HepG2 (cell line): ENCODE results near the gene SEMA3B. TPM values are rescaled to one million over a fixed set of nuclear protein-coding genes. Genes with fewer than 3 reads are reported as not detected.

Source experiments
- AHR ChIP-seq: IDR thresholded peaks from 2 replicates; pipeline ENCODE4 v1.6.1; 2018; ENCODE audit warnings: missing genetic modification reagents, missing compliant biosample characterization
- BRCA1 ChIP-seq: sonication (generic); formaldehyde crosslinking; IDR thresholded peaks from 2 replicates; pipeline ENCODE4 v1.4.0; 2020; ENCODE audit warnings: missing genetic modification reagents
- CCAR2 ChIP-seq: fragments of 200-400 bp; formaldehyde crosslinking; optimal IDR thresholded peaks from 2 replicates; pipeline ENCODE3; 2018; ENCODE audit warnings: low read depth, mild to moderate bottlenecking, low read length, moderate library complexity
- GMEB1 ChIP-seq: sonication (generic); formaldehyde crosslinking; IDR thresholded peaks from 2 replicates; pipeline ENCODE4 v1.5.1; 2020; ENCODE audit warnings: missing genetic modification reagents, mild to moderate bottlenecking, borderline replicate concordance
- HOMEZ ChIP-seq: IDR thresholded peaks from 2 replicates; pipeline ENCODE4 v1.6.1; 2016; ENCODE audit warnings: low read depth
- MTA3 ChIP-seq: sonication (generic); formaldehyde crosslinking; IDR thresholded peaks from 2 replicates; pipeline ENCODE4 v1.4.0; 2020; ENCODE audit warnings: missing genetic modification reagents
- NFYC ChIP-seq: IDR thresholded peaks from 2 replicates; pipeline ENCODE4 v1.6.1; 2016; ENCODE audit warnings: missing genetic modification reagents, missing compliant biosample characterization
- SP5 ChIP-seq: IDR thresholded peaks from 2 replicates; pipeline ENCODE4 v1.6.1; 2016; ENCODE audit warnings: low read depth, borderline replicate concordance
- SRF ChIP-seq: IDR thresholded peaks from 2 replicates; pipeline ENCODE4 v1.6.1; 2011; ENCODE audit warnings: mild to moderate bottlenecking, low read depth, low read length, moderate library complexity
- TCF7 ChIP-seq: sonication (generic); IDR thresholded peaks from 2 replicates; pipeline ENCODE4 v1.6.1; 2016; ENCODE audit warnings: antibody characterized with exemption, low read depth
- TEAD2 ChIP-seq: sonication (generic); formaldehyde crosslinking; IDR thresholded peaks from 2 replicates; pipeline ENCODE4 v1.9.0; 2021; ENCODE audit warnings: missing genetic modification reagents
- TFAP4 ChIP-seq: sonication (generic); IDR thresholded peaks from 2 replicates; pipeline ENCODE4 v1.6.1; 2016; ENCODE audit warnings: low read depth, borderline replicate concordance
- THYN1 ChIP-seq: sonication (generic); formaldehyde crosslinking; IDR thresholded peaks from 2 replicates; pipeline ENCODE4 v1.8.1; 2023; ENCODE audit warnings: low read depth, mild to moderate bottlenecking, moderate library complexity, missing genetic modification reagents, borderline replicate concordance
- TMF1 ChIP-seq: sonication (generic); formaldehyde crosslinking; IDR thresholded peaks from 2 replicates; pipeline ENCODE4 v1.8.1; 2022; ENCODE audit warnings: low read depth, missing genetic modification reagents
- YY1 ChIP-seq: IDR thresholded peaks from 2 replicates; pipeline ENCODE4 v1.6.1; 2011; ENCODE audit warnings: low read length, low read depth, moderate library complexity, mild to moderate bottlenecking; ENCODE audit not compliant: insufficient read depth, insufficient replicate concordance
- polyA plus RNA-seq, 8 experiments: library from polyadenylated mRNA; depleted of rRNA in 3 of 8; stranded (reverse) in 7 of 8; unstranded in 1 of 8; fragments of >200 nt; fragmentation: Illumina TruSeq in 4 of 8; extraction: Trizol in 4 of 8; gene quantifications; 2 replicates each; pipeline versions ENCODE4 v1.2.1 to v1.2.3, GENCODE V29; 2011 to 2016; ENCODE audit warnings: low read depth in 4 of 8, missing spikeins in 1 of 8, mixed read lengths in 1 of 8; ENCODE audit not compliant: insufficient read depth in 1 of 8
- total RNA-seq, 5 experiments: library from RNA; depleted of rRNA; stranded (reverse); fragments of >200 nt; fragmentation: Illumina TruSeq; extraction: Trizol; gene quantifications; 2 replicates each; pipeline ENCODE4 v1.2.3, GENCODE V29; 2016; ENCODE audit warnings: low read depth in 1 of 5

Gene SEMA3B
- total and polyA plus RNA-seq, 2 of the 13 experiments (the other 11 are each of a cell fraction or from before 2014, with no cell fraction given), result 93.2 to 158 TPM

DNA sequence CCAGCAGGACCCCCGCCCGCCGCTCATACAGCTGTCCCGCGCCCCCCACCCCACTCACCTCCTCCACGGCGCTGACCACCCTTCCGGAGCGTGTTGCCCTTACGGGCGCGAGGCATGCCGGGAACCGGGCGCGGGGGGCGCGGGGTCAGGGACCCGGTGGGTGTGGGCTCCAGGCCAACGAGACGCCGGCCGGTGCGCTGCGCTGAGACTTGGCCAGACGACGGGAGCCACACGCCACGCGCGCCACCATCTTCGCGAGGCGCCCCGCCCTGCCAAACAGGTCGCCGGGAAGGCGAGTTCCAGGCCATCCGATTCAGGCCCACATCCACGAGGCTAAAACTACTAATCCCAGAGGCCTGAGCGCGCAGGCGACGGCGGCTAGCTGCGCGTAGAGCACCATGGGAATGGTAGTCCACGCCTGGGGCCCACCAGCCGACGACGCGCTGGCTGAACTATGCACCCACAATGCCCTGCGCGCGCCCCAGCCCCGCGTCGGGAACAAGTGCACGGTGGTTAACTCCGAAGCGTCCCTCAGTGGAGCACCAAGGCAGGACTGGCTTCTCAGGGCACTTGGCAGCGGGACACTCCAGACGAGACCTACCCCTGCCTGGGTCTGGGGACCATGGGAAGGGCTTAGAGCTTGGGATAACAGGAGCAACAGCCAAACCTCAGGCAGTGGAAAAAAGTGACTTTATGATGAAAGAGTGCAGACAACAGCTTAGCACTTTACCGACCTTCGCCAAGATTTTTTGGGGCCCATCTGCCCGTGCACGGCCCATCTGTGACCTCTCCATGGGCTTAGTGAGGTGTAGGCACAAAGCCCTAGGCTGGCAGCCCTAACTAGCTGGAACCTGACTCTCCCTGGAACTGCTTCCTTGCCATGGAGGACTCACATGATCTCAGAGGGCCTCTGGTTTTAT is 23.5 kb downstream of the SEMA3B start, which contains the start of gene IFRD2 (continued):
- TF ChIP-seq TCF7 (no peak), MTA3 (no peak), YY1 (peak; percentile 94), TEAD2 (CRISPR knock-in tag) (no peak), AHR (no peak), BRCA1 (no peak), CCAR2 (no peak), TMF1 (CRISPR knock-in tag) (no peak), SRF (no peak), NFYC (CRISPR knock-in tag) (peak; percentile 48; the same call in 1 of the 2 replicates), SP5 (CRISPR knock-in tag) (peak; percentile 86; the same call in 1 of the 2 replicates), THYN1 (CRISPR knock-in tag) (no peak), HOMEZ (CRISPR knock-in tag) (peak; percentile 22; the same call in 1 of the 2 replicates), TFAP4 (peak; percentile 51; the same call in 1 of the 2 replicates), GMEB1 (CRISPR knock-in tag) (peak; percentile 99)
